ENCODE results near the gene B4GALNT4. TPM values are rescaled to one million over a fixed set of nuclear protein-coding genes. Genes with fewer than 3 reads are reported as not detected.
"Not testable (repeated sequence)": the region's sequence is repeated elsewhere in the genome, so short reads cannot be mapped to it uniquely, and the experiment has no call there.

B4GALNT4 gene
- total RNA-seq, 1 donor from 2014 or later = 39.1 TPM

DNA sequence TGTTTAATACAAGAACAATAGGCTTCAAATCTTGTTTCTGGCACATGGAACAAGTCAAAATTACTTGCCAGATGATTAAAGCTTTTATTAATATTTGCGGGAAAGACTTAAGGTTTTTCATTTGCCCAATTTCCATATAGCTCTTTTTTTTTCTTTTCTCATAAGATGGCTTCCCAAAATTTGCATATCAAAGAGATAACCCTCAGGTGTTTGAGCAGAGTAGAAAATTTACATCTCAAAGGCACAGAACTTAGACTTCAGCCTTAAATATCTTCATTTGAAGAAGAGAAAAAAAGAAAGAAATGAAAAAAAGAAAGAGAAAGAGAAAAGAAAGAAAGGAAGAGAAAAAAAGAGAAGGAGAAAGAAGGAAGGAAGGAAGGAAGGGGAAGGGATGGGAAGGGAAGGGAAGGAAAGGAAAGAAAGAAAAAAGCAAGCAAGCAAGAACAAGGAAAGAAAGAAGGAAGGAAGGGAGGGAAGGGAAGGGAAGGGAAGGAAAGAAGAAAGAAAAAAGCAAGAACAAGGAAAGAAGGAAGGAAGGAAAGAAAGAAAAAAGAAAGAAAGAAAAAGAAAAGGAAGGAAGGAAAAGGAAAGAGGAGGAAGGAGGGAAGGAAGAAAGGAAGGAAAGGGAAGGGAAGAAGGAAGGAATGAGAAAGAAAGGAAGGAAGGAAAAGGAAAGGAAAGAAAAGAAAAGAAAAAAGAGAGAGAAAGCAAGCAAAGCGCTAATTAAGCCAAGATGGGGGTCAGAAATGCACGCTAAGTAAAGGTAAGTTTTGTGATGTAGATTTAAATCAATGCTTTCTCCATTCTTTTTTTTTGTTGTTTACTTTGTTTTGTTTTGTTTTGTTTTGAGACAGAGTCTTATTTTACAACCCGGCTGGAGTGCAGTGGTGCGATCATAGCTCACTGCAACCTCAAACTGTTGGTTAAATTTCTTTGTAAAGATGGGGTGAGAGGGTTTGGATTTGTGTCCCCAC lies 28.5 kb upstream of the B4GALNT4 start:
- DNase-seq (ENCODE audit: low spot score) = no peak
- TF ChIP-seq CTCF (IDR thresholded peaks at IDR 0.05) = no peak
- H3K9me3 Mint-ChIP-seq (ENCODE audit: low read depth) = no peaks in the 10 kb centered on the region
- H3K4me3 Mint-ChIP-seq (ENCODE audit: unreplicated experiment) = no peak overlapping the region
- H3K4me1 Mint-ChIP-seq (ENCODE audit: low read depth) = peaks cover 12% of the 10 kb centered on the region
- H3K27me3 Mint-ChIP-seq (ENCODE audit: low read depth) = no peaks in the 10 kb centered on the region
- no peak overlapping the region for H3K27ac Mint-ChIP-seq (ENCODE audit: unreplicated experiment)
- H3K36me3 Mint-ChIP-seq (ENCODE audit: low read depth) = no peaks in the 10 kb centered on the region

- Mint-ChIP-seq H3K27ac (ENCODE audit: unreplicated experiment) (no peak overlapping the region), H3K9me3 (ENCODE audit: low read depth) (no peaks in the 10 kb centered on the region), H3K27me3 (ENCODE audit: low read depth) (no peaks in the 10 kb centered on the region), H3K4me1 (ENCODE audit: low read depth) (no peaks in the 10 kb centered on the region), H3K36me3 (ENCODE audit: low read depth) (no peaks in the 10 kb centered on the region), H3K4me3 (ENCODE audit: unreplicated experiment) (no peak overlapping the region)
- no peak for TF ChIP-seq CTCF (IDR thresholded peaks at IDR 0.05)
- DNase-seq (ENCODE audit: low spot score) = no peak
Observed at GRCh38 chr11:342328-342727, 27.0 kb upstream of the B4GALNT4 start.

- Mint-ChIP-seq H3K36me3 (ENCODE audit: low read depth) (no peaks in the 10 kb centered on the region), H3K4me1 (ENCODE audit: low read depth) (no peaks in the 10 kb centered on the region), H3K4me3 (ENCODE audit: unreplicated experiment) (no peak overlapping the region), H3K27me3 (ENCODE audit: low read depth) (no peaks in the 10 kb centered on the region), H3K27ac (ENCODE audit: unreplicated experiment) (no peak overlapping the region), H3K9me3 (ENCODE audit: low read depth) (no peaks in the 10 kb centered on the region)
- DNase-seq (ENCODE audit: low spot score) = no peak
- no peak for TF ChIP-seq CTCF (IDR thresholded peaks at IDR 0.05)
Observed at GRCh38 chr11:344836-345578, 24.3 kb upstream of the B4GALNT4 start.

- no peak overlapping the region for H3K4me3 Mint-ChIP-seq (ENCODE audit: unreplicated experiment)
Observed at GRCh38 chr11:346529-346928, 22.8 kb upstream of the B4GALNT4 start.

DNA sequence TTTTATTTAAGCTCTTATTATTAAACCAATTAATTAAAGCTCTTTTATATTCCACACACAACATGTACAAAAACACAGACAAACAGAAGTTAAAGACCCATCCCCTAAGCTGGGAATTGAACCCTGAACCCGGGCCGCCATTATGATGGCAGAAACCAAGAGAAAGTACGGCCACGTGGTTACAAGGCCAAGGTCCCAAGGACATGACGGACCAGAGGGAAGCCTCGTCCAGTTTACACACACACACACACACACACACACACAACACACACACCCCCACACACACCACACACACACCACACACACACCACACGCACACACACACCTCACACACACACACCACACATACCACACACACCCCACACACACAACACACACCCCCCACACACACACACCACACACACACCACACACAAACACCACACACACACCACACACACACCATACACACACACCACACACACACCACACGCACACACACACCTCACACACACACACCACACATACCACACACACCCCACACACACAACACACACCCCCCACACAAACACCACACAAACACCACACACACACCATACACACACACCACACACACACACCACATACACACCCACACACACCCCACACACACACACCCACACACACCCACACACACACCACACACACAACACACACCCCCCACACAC lies 19.9 kb upstream of the B4GALNT4 start:
- H3K36me3 Mint-ChIP-seq (ENCODE audit: low read depth); H3K27me3 Mint-ChIP-seq (ENCODE audit: low read depth); H3K27ac Mint-ChIP-seq (ENCODE audit: unreplicated experiment); DNase-seq (ENCODE audit: low spot score); H3K9me3 Mint-ChIP-seq (ENCODE audit: low read depth); H3K4me3 Mint-ChIP-seq (ENCODE audit: unreplicated experiment): not testable (repeated sequence)
- peaks cover 22% of the 10 kb centered on the region for H3K4me1 Mint-ChIP-seq (ENCODE audit: low read depth)

More at GRCh38 chr11:346529-346928, 22.8 kb upstream of the B4GALNT4 start:
- H3K9me3 Mint-ChIP-seq (ENCODE audit: low read depth) = no peaks in the 10 kb centered on the region
- peak; percentile 11 for DNase-seq (ENCODE audit: low spot score)
- no peak overlapping the region for H3K27ac Mint-ChIP-seq (ENCODE audit: unreplicated experiment)
- no peak for TF ChIP-seq CTCF (IDR thresholded peaks at IDR 0.05)
- no peaks in the 10 kb centered on the region for H3K27me3 Mint-ChIP-seq (ENCODE audit: low read depth)
- no peaks in the 10 kb centered on the region for H3K36me3 Mint-ChIP-seq (ENCODE audit: low read depth)
- H3K4me1 Mint-ChIP-seq (ENCODE audit: low read depth) = peaks cover 5% of the 10 kb centered on the region

DNA sequence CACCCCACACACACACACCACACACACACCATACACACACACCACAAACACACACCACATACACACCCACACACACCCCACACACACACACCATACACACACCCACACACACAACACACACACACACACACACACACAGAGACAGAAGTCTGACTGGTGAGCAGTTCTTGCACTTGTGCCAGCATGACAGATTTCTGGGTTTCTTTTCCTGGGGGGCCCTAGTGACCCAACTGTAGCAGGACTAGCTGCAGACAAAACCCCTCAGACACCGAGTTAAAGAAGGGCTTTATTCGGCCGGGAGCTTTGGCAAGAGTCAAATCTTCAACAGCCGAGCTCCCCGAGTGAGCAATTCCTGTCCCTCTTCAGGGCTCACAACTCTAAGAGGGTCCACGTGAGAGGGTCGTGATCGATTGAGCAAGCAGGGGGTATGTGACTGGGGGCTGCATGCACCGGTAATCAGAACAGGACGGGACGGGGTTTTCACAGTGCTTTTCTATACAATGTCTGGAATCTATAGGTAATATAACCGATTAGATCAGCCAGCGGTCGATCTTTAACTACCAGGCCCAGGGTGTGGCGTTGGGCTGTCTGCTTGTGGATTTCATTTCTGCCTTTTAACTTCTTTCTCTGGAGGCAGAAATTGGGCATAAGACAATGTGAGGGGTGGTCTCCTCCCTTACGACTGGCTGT lies 19.1 kb upstream of the B4GALNT4 start:
- H3K27me3 Mint-ChIP-seq (ENCODE audit: low read depth); H3K36me3 Mint-ChIP-seq (ENCODE audit: low read depth); H3K27ac Mint-ChIP-seq (ENCODE audit: unreplicated experiment); DNase-seq (ENCODE audit: low spot score); H3K9me3 Mint-ChIP-seq (ENCODE audit: low read depth); H3K4me3 Mint-ChIP-seq (ENCODE audit: unreplicated experiment): not testable (repeated sequence)
- H3K4me1 Mint-ChIP-seq (ENCODE audit: low read depth) = peaks cover 29% of the 10 kb centered on the region
